ENCODE results near the gene CHMP1A.

CHMP1A gene

GRCh38 chr16:89621698-89622409 is 35.7 kb downstream of the CHMP1A start:
- DNase-seq: no peak

GRCh38 chr16:89621136-89621697 is 36.3 kb downstream of the CHMP1A start:
- no peak for DNase-seq

DNA sequence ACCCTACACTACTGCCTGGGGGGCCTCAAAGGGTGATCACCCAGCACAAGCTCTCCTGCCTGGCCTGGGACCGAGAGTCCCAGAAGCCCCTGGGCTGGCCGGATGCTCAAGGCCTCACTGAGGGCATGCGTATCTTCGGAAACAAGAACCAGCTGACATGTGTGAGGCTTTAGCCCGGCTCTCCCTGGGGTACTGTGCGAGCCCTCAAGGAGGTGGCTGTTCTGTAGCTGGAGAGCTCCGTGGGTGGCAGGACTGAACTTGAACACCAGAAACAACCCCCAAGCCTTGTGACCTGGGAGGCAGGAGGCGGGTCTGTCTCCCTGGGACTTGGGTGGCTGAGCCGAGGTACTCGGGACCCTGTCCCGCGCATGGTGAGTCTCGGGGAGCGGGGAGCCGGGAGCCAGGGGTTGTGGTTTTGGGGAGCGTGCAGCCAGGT is 37.1 kb downstream of the CHMP1A start:
- DNase-seq: no peak

DNA sequence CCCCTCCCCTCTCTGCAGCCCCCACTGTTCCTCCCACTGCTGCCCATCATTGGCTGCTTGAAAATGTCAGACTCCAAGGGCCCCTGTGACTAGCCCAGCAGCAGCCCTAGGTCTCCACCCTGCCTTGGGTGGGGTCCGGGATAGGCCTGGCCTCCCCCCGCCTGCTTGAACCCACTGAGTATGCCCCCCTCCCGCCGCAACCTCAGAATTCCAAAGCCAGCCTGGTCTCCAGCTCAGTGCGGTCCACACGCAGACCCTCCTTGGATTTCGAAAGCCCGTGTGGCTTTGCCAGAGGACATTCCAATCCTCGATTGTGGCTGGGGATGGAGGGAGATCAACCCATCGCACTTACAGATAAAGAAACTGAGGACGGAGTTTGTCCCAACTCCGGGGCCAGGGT is 37.7 kb downstream of the CHMP1A start:
- no peak for DNase-seq

GRCh38 chr16:89618109-89618998 is 39.2 kb downstream of the CHMP1A start:
- DNase-seq: no peak

- DNase-seq: no peak
Observed at GRCh38 chr16:89617036-89617435, 40.5 kb downstream of the CHMP1A start.

GRCh38 chr16:89616623-89617022 is 40.9 kb downstream of the CHMP1A start:
- no peak for DNase-seq

DNA sequence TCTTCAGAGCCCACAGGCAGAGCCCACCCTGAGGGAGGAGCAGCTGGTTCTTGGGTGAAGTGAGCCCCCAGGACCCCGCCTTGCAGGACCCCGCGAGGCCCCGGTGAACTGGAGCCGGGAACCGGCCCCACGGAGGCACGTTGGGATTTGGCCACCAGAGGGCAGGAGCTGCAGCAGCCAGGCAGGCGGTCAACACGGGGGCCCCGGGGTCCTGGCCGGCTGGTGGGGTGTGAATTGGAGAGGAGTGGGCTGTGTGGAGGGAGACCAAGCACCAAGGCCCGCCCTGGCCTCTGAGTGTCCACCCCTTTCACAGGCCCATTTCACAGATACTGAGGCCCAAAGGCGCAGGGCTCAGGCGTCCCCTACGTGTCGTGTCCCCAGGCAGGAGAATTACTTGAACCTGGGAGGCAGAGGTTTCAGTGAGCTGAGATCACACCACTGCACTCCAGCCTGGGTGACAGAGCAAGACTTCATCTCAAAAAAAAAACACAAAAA is 41.9 kb downstream of the CHMP1A start:
- DNase-seq: no peak

GRCh38 chr16:89615176-89615575 is 42.3 kb downstream of the CHMP1A start:
- DNase-seq: no peak

GRCh38 chr16:89613954-89614459 is 43.5 kb downstream of the CHMP1A start:
- DNase-seq: no peak

GRCh38 chr16:89613231-89613953 is 44.1 kb downstream of the CHMP1A start, which contains the start of gene DPEP1:
TSS of gene DPEP1 (plus strand) at chr16:89613642. CDS start at chr16:89630411, 16,769 bp downstream.
- no peak for DNase-seq

DNA sequence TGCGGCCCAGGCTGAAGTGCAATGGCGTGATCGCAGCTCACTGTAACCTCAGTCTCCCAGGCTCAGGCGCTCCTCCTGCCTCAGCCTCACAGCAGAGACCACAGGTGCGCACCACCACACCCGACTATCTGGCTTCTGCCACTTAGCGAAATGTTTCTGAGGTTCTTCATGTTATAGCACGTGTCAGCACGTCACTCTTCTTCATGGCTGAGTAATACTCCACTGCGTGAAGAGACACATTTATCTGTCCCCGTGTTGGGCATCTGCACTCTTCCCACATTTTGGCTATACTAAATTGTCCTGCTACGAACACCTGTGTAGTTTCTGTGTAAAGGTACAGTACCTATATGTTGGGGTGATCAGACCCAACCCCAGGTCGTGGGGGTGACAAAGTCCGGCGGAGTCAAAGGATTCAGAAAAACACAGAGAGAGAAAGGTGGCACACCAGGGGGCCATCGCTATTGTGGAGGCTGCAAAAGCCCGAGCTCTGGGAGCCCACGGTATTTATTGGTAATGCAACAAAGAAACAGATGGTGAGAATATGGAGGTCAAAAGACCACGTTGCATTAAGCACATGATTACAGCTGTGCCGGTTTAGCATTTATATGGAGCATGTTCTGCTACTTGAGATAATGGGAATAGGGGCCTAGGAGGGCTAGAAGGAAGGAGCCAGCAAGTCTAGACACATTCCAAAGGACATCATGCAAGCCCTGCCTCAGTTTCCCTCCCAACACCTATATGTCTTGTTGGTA is 44.9 kb downstream of the CHMP1A start:
- no peak for DNase-seq

GRCh38 chr16:89610108-89610453 is 47.4 kb downstream of the CHMP1A start:
- DNase-seq: no peak

DNA sequence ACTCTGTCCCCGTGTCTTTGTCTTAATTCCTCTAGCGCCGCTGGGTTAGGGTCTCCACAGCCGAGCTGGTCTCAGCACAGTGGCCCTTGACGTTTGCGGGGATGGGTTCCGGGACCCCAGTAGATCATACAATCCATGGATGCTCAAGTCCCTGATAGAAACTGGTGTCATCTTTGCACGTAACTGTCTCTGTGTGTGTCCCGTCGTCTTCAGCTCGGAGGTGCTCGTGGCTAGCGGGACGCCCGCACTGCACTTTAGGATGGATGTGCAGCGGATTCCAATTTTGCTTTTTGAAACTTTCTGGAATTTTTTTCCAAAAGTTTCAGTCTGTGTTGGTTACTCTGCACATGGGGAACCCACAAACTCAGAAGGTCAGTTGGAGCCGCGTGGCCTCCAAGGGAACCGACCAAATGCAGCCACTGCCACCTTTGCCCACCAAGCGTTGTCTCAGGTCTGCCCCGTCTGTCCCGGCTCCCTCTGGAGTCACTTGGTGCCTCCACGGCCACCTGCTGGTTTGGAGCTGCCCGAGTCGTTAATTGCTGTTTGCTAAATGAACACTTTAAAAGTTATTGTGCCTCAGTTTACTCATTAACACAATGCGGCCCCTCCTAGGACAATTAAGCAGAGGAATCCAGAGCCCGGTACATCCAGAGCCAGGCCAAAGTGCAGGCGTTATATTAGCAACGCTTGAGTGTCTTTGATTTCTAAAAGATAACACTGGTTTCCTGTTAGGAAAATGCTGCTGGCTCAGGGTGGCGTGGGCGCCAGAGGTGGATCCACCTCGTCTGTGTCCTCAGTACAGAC is 49.4 kb downstream of the CHMP1A start:
- no peak for DNase-seq

- no peak for DNase-seq
Observed at GRCh38 chr16:89607453-89607852, 50.1 kb downstream of the CHMP1A start.

DNA sequence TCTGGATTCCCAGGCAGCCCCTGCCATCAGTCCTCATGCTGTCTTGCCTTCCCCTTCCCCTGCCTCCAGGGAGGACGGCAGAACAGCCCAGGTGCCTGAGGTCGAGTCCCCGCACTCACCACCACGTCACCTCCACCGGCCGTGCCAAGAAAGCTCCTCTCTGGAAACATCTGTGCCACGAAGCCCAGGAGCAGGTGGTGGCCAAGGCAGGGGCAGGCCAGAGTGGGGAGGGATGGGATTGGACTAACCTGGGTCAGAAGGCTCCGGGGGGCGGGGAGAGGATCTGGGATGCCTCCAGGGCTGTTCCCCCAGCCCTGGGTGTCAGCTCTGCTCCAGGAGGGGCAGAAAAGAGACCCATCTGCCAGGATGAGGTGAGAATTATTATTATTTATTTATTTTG is 51.5 kb downstream of the CHMP1A start:
- DNase-seq: no peak

DNA sequence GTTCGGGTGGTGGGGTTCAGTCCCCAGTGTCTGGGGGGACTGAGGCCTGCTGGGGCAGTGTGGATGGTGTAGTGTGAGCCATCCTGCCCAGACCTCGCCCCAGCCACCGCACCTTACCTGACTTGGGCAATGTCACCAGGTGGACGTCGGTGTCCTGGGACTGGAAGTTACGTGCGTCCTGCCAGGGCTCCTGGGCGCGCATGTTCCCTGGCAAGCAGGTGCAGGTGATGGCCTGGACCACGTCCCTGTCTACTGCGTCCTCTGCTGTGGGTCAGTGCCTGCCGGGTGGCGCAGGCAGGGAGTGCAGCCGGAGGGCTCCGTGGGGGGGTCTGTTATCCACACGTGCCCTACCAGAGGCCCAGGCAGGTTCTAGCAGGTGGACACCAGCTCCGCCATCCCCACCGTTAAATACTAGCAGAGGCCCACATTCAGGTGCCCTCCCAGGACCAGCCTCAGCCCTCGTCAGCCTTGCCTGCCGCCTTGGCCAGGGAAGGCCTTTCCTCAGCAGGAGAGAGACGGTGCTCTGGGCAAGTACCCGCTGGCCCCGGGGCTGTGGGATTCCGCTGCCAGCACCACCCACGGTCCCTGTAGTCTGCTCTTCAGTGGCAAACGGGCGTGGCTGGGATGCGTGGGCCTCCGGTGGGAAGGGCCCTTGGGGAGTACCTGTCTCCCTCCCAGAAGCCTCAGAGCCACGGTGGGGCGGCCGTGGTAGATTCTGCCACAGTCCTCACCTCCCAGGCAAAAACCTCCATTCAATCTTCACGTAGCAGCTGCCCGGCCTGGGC is 52.1 kb downstream of the CHMP1A start:
- DNase-seq: no peak

GRCh38 chr16:89604764-89605163 is 52.7 kb downstream of the CHMP1A start:
- no peak for DNase-seq

GRCh38 chr16:89602952-89603590 is 54.4 kb downstream of the CHMP1A start:
- DNase-seq: no peak
